IMR-90 (cell line): ENCODE results near the gene GLIS1. TPM values are rescaled to one million over a fixed set of nuclear protein-coding genes. Genes with fewer than 3 reads are reported as not detected.

ENCODE experiments used
- ATAC-seq: fragments of 200-7000 bp; cut with Tn5 transposase; 2 replicates; pipeline ENCODE4 v1.9.1; 2020; ENCODE audit warnings: low read depth, mild to moderate bottlenecking, moderate library complexity
- BruUV-seq: library from RNA; stranded (reverse); fragments of 400-500 nt; replicated peaks from 2 replicates; lab custom pipeline; 2021; lab: Mats Ljungman, UMichigan
- CTCF ChIA-PET: fragments of 300-600 bp; formaldehyde crosslinking; extraction: SDS; loops from one replicate; lab custom pipeline; 2021; ENCODE audit warnings: antibody characterized with exemption; lab: Yijun Ruan, JAX
- POLR2A ChIA-PET: fragments of 300-600 bp; sonication (Branson Sonifier 250); formaldehyde crosslinking; loops from one replicate; lab custom pipeline; 2022; ENCODE audit warnings: antibody characterized with exemption; ENCODE audit not compliant: unreplicated experiment; lab: Charles Lee
- DNase-seq: peaks from one replicate; pipeline ENCODE4 v3.0.0; 2013
- H2AFZ ChIP-seq: replicated peaks from 2 replicates; pipeline ENCODE3; 2013; ENCODE audit warnings: low read length, mild to moderate bottlenecking; ENCODE audit not compliant: poor library complexity
- H2AK5ac ChIP-seq: 2 replicates; pipeline ENCODE4 v1.6.1; 2013; ENCODE audit warnings: low read depth, low read length, inconsistent platforms
- H2AK9ac ChIP-seq: replicated peaks from 2 replicates; pipeline ENCODE3; 2013; ENCODE audit warnings: mild to moderate bottlenecking, low read depth, low read length, moderate library complexity; ENCODE audit not compliant: poor library complexity
- H2BK120ac ChIP-seq: 2 replicates; pipeline ENCODE4 v1.6.1; 2013; ENCODE audit warnings: low read depth, low read length, inconsistent platforms
- H2BK15ac ChIP-seq: 3 replicates; pipeline ENCODE4 v1.6.1; 2013; ENCODE audit warnings: low read depth, low read length, inconsistent platforms
- H2BK20ac ChIP-seq: 2 replicates; pipeline ENCODE4 v1.6.1; 2013; ENCODE audit warnings: low read depth, mild to moderate bottlenecking, inconsistent platforms, low read length, moderate library complexity
- H2BK5ac ChIP-seq: 2 replicates; pipeline ENCODE4 v1.6.1; 2013; ENCODE audit warnings: mild to moderate bottlenecking, low read depth, low read length, inconsistent platforms; ENCODE audit not compliant: poor library complexity, severe bottlenecking
- H3K14ac ChIP-seq: replicated peaks from 2 replicates; pipeline ENCODE4 v1.6.1; 2013; ENCODE audit warnings: low read depth, low read length, inconsistent platforms
- H3K18ac ChIP-seq: 2 replicates; pipeline ENCODE4 v1.6.1; 2013; ENCODE audit warnings: low read depth, low read length, control low read depth
- H3K23ac ChIP-seq: 2 replicates; pipeline ENCODE4 v1.6.1; 2013; ENCODE audit warnings: low read depth, low read length, inconsistent platforms
- H3K27ac ChIP-seq: 2 replicates; pipeline ENCODE4 v1.5.1; 2013; ENCODE audit warnings: mild to moderate bottlenecking, control low read depth, low read length; ENCODE audit not compliant: insufficient read depth
- H3K27me3 ChIP-seq: 2 replicates; pipeline ENCODE4 v1.6.1; 2013; ENCODE audit warnings: low read length; ENCODE audit not compliant: control insufficient read depth, insufficient read depth
- H3K36me3 ChIP-seq: 2 replicates; pipeline ENCODE4 v1.6.1; 2013; ENCODE audit warnings: low read length, mixed read lengths; ENCODE audit not compliant: control insufficient read depth, insufficient read depth
- H3K4ac ChIP-seq: 2 replicates; pipeline ENCODE4 v1.6.1; 2013; ENCODE audit warnings: low read depth, low read length, inconsistent platforms
- H3K4me1 ChIP-seq: 2 replicates; pipeline ENCODE4 v1.6.1; 2013; ENCODE audit warnings: low read length, mixed read lengths; ENCODE audit not compliant: control insufficient read depth, insufficient read depth
- H3K4me2 ChIP-seq: 2 replicates; pipeline ENCODE4 v1.6.1; 2013; ENCODE audit warnings: low read depth, mild to moderate bottlenecking, control low read depth, low read length, moderate library complexity
- H3K4me3 ChIP-seq: 2 replicates; pipeline ENCODE4 v1.5.1; 2013; ENCODE audit warnings: low read depth, mild to moderate bottlenecking, control low read depth, low read length, moderate library complexity; ENCODE audit not compliant: insufficient read depth
- H3K56ac ChIP-seq: 2 replicates; pipeline ENCODE4 v1.6.1; 2013; ENCODE audit warnings: low read length, inconsistent platforms; ENCODE audit not compliant: insufficient read depth; ENCODE audit errors: extremely low read depth
- H3K79me1 ChIP-seq, 2 experiments: 2 replicates each; pipeline ENCODE4 v1.6.1; 2013; ENCODE audit warnings: low read length in 2 of 2, inconsistent platforms in 1 of 2, low read depth in 1 of 2
- H3K9ac ChIP-seq: 2 replicates; pipeline ENCODE4 v1.6.1; 2013; ENCODE audit warnings: low read depth, low read length, control low read depth
- H3K9me1 ChIP-seq: 2 replicates; pipeline ENCODE4 v1.6.1; 2013; ENCODE audit warnings: low read length, inconsistent platforms; ENCODE audit not compliant: insufficient read depth
- H3K9me3 ChIP-seq: 2 replicates; pipeline ENCODE4 v1.6.1; 2013; ENCODE audit warnings: low read length; ENCODE audit not compliant: control insufficient read depth, insufficient read depth
- H4K20me1 ChIP-seq: 2 replicates; pipeline ENCODE4 v1.6.1; 2013; ENCODE audit warnings: low read length, inconsistent platforms; ENCODE audit not compliant: insufficient read depth
- H4K5ac ChIP-seq: 2 replicates; pipeline ENCODE4 v1.6.1; 2013; ENCODE audit warnings: mild to moderate bottlenecking, low read depth, low read length, control low read depth
- H4K8ac ChIP-seq, 2 experiments: 2 replicates each; pipeline ENCODE4 v1.6.1; 2013; ENCODE audit warnings: low read depth in 2 of 2, low read length in 2 of 2, control low read depth in 1 of 2, inconsistent platforms in 1 of 2
- H4K91ac ChIP-seq: 2 replicates; pipeline ENCODE4 v1.6.1; 2013; ENCODE audit warnings: low read depth, low read length, inconsistent platforms; ENCODE audit not compliant: insufficient read depth
- BHLHE40 ChIP-seq: fragments of 150-350 bp; IDR thresholded peaks from 2 replicates; pipeline ENCODE4 v1.6.1; 2016; ENCODE audit warnings: mild to moderate bottlenecking, low read depth, low read length
- CEBPB ChIP-seq: IDR thresholded peaks from 2 replicates; pipeline ENCODE4 v1.6.1; 2012; ENCODE audit warnings: low read depth, low read length, improper control_type of control experiment
- CHD1 ChIP-seq: IDR thresholded peaks from 2 replicates; pipeline ENCODE4 v1.6.1; 2012; ENCODE audit warnings: low read depth, low read length, improper control_type of control experiment
- FOS ChIP-seq: fragments of 150-350 bp; IDR thresholded peaks from 2 replicates; pipeline ENCODE4 v1.6.1; 2016; ENCODE audit warnings: low read depth, low read length
- MAFK ChIP-seq: IDR thresholded peaks from 2 replicates; pipeline ENCODE4 v1.6.1; 2012; ENCODE audit warnings: low read depth, low read length, improper control_type of control experiment
- MAZ ChIP-seq: IDR thresholded peaks from 2 replicates; pipeline ENCODE4 v1.6.1; 2012; ENCODE audit warnings: low read depth, mild to moderate bottlenecking, low read length, improper control_type of control experiment, moderate library complexity, borderline replicate concordance
- MXI1 ChIP-seq: IDR thresholded peaks from 2 replicates; pipeline ENCODE4 v1.6.1; 2012; ENCODE audit warnings: low read depth, mild to moderate bottlenecking, low read length, moderate library complexity, borderline replicate concordance
- NFE2L2 ChIP-seq: fragments of 150-350 bp; IDR thresholded peaks from 2 replicates; pipeline ENCODE4 v1.6.1; 2016; ENCODE audit warnings: low read depth, mild to moderate bottlenecking, low read length
- POLR2A ChIP-seq: IDR thresholded peaks from 2 replicates; pipeline ENCODE4 v1.6.1; 2012; ENCODE audit warnings: mild to moderate bottlenecking, low read depth, low read length
- RAD21 ChIP-seq: IDR thresholded peaks from 2 replicates; pipeline ENCODE4 v1.6.1; 2012; ENCODE audit warnings: low read length, improper control_type of control experiment
- RCOR1 ChIP-seq: IDR thresholded peaks from 2 replicates; pipeline ENCODE4 v1.6.1; 2012; ENCODE audit warnings: mild to moderate bottlenecking, low read length, improper control_type of control experiment; ENCODE audit not compliant: insufficient replicate concordance
- RFX5 ChIP-seq: IDR thresholded peaks from 2 replicates; pipeline ENCODE4 v1.8.0; 2012; ENCODE audit warnings: low read depth, mild to moderate bottlenecking, low read length, moderate library complexity
- SMC3 ChIP-seq: fragments of 150-350 bp; IDR thresholded peaks from 2 replicates; pipeline ENCODE4 v1.6.1; 2016; ENCODE audit warnings: low read depth, mild to moderate bottlenecking, antibody characterized with exemption, low read length, moderate library complexity
- WGBS, 2 experiments: methylation state at CpG; one replicate each; pipeline versions ENCODE4 v1.1.5 to v1.1.7; 2013; ENCODE audit warnings: missing lambda C conversion rate in 2 of 2; ENCODE audit not compliant: insufficient read length in 1 of 2; ENCODE audit errors: extremely low coverage in 2 of 2; 5-methylcytosine and 5-hydroxymethylcytosine counted together
- dilution Hi-C: fragments of 300-500 bp; cut with HindIII; formaldehyde crosslinking; loops from one replicate; pipeline ENCODE4 v1.14.3; 2018; ENCODE audit warnings: low sequenced_read_pairs; ENCODE audit not compliant: unreplicated experiment
- in situ Hi-C: fragments of 300-500 bp; cut with MboI; formaldehyde crosslinking; loops from 3 replicates; pipeline ENCODE4 v1.14.3; 2019; ENCODE audit warnings: low sequenced_read_pairs, inconsistent platforms, mixed read lengths
- intact Hi-C: fragments of 100-400 bp; cut with micrococcal nuclease; formaldehyde crosslinking; loops from 2 replicates; pipeline ENCODE4 v1.10.0; 2022
- polyA plus RNA-seq, 3 experiments: library from polyadenylated mRNA; depleted of rRNA; stranded (reverse); fragments of >200 nt; gene quantifications; 2 replicates each; pipeline ENCODE4 v1.2.3, GENCODE V29; 2012; ENCODE audit warnings: low replicate concordance in 1 of 3
- total RNA-seq: library from RNA; depleted of rRNA; stranded (reverse); fragments of >200 nt; gene quantifications from 2 replicates; pipeline ENCODE4 v1.2.3, GENCODE V29; 2012
- TF ChIP-seq, protein P1 (sequence below): fragments of 150-350 bp; IDR thresholded peaks from 2 replicates; pipeline ENCODE4 v1.6.1; 2016; ENCODE audit warnings: low read depth, mild to moderate bottlenecking, low read length, moderate library complexity, borderline replicate concordance
- TF ChIP-seq, protein P2 (sequence below): conservative IDR thresholded peaks from 2 replicates; pipeline ENCODE4 v1.5.1; 2012; ENCODE audit warnings: mild to moderate bottlenecking, low read depth, low read length, improper control_type of control experiment
- TF ChIP-seq, protein P3 (sequence below): fragments of 150-350 bp; IDR thresholded peaks from 2 replicates; pipeline ENCODE4 v1.6.1; 2017; ENCODE audit warnings: mild to moderate bottlenecking, antibody characterized with exemption, low read length, low read depth

Gene GLIS1
- total and polyA plus RNA-seq, 2 of the 4 experiments (the other 2 are of a cell fraction), result 0.18 to 2.3 TPM

DNA sequence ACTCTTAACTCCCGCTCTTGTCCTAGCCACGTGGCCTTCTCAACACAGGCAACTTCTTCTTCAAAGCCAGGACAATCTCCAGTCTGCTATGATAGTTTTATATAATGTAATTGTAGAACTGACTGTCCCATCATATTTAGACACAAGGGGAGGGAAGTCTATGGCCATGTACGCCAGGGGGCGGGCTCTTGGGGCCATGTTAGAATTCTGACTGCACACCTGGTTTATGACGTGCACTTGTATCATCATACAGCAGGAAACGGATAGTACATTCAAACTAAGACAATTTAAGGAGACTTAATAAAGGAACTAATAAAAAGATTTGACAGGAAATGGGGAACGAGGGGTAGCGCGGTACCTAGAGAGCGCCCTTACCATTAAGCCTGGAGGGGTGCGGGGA, 258.3 kb downstream of the GLIS1 start:
- in situ Hi-C loops (no loop called here), dilution Hi-C loops (no loop called here), intact Hi-C loops (no loop called here)
- H3K4me1 ChIP-seq, result peaks cover 4% of the 10 kb centered on the region; the same call in 1 of the 2 replicates
- H4K20me1 ChIP-seq, result no peaks in the 10 kb centered on the region
- no peak overlapping the region for H2BK20ac ChIP-seq
- H2BK120ac ChIP-seq, result no peak overlapping the region
- no peak overlapping the region for H3K4me3 ChIP-seq
- H3K9me3 ChIP-seq, result no peaks in the 10 kb centered on the region; the same call in 1 of the 2 replicates
- H3K4ac ChIP-seq, result no peak overlapping the region
- no peak overlapping the region for H3K27ac ChIP-seq
- H3K4me2 ChIP-seq, result no peak overlapping the region
- ATAC-seq (no peak), DNase-seq (no peak)
- no peaks in the 10 kb centered on the region for H3K36me3 ChIP-seq
- no peak overlapping the region for H2AK9ac ChIP-seq
- no peak overlapping the region for H3K9ac ChIP-seq
- no peak overlapping the region for H2BK5ac ChIP-seq
- POLR2A ChIA-PET, result no interaction called here
- H3K9me1 ChIP-seq, result no peaks in the 10 kb centered on the region; the same call in 1 of the 2 replicates
- H3K79me1 ChIP-seq, result no peaks in the 10 kb centered on the region
- H4K5ac ChIP-seq, result no peak overlapping the region
- H2AFZ ChIP-seq, result no peak overlapping the region
- H2AK5ac ChIP-seq, result no peak overlapping the region
- no peak overlapping the region for H3K14ac ChIP-seq
- no peak overlapping the region for H3K18ac ChIP-seq
- no peak overlapping the region for H3K56ac ChIP-seq
- H4K91ac ChIP-seq, result no peak overlapping the region
- peaks cover 57% of the 10 kb centered on the region for H3K27me3 ChIP-seq
- no peak for TF ChIP-seq NFE2L2
- no peak for TF ChIP-seq FOS
- TF ChIP-seq, protein P1, sequence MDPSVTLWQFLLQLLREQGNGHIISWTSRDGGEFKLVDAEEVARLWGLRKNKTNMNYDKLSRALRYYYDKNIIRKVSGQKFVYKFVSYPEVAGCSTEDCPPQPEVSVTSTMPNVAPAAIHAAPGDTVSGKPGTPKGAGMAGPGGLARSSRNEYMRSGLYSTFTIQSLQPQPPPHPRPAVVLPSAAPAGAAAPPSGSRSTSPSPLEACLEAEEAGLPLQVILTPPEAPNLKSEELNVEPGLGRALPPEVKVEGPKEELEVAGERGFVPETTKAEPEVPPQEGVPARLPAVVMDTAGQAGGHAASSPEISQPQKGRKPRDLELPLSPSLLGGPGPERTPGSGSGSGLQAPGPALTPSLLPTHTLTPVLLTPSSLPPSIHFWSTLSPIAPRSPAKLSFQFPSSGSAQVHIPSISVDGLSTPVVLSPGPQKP, result no peak
- no peak for TF ChIP-seq MAFK
- no peak for TF ChIP-seq CEBPB
- no peak for TF ChIP-seq CHD1
- no peak for TF ChIP-seq MAZ
- no peak for TF ChIP-seq BHLHE40
- TF ChIP-seq MXI1, result no peak
- no peak for TF ChIP-seq RFX5
- no peak for TF ChIP-seq RAD21
- no peak for TF ChIP-seq RCOR1
- no peak for TF ChIP-seq SMC3
- TF ChIP-seq, protein P2, sequence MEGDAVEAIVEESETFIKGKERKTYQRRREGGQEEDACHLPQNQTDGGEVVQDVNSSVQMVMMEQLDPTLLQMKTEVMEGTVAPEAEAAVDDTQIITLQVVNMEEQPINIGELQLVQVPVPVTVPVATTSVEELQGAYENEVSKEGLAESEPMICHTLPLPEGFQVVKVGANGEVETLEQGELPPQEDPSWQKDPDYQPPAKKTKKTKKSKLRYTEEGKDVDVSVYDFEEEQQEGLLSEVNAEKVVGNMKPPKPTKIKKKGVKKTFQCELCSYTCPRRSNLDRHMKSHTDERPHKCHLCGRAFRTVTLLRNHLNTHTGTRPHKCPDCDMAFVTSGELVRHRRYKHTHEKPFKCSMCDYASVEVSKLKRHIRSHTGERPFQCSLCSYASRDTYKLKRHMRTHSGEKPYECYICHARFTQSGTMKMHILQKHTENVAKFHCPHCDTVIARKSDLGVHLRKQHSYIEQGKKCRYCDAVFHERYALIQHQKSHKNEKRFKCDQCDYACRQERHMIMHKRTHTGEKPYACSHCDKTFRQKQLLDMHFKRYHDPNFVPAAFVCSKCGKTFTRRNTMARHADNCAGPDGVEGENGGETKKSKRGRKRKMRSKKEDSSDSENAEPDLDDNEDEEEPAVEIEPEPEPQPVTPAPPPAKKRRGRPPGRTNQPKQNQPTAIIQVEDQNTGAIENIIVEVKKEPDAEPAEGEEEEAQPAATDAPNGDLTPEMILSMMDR, result no peak
- no peak for TF ChIP-seq POLR2A
- TF ChIP-seq, protein P3, sequence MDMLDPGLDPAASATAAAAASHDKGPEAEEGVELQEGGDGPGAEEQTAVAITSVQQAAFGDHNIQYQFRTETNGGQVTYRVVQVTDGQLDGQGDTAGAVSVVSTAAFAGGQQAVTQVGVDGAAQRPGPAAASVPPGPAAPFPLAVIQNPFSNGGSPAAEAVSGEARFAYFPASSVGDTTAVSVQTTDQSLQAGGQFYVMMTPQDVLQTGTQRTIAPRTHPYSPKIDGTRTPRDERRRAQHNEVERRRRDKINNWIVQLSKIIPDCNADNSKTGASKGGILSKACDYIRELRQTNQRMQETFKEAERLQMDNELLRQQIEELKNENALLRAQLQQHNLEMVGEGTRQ, result no peak
- no TSS peak for BruUV-seq
- H2BK15ac ChIP-seq, result no peak overlapping the region
- CTCF ChIA-PET, result no interaction called here
- no peak overlapping the region for H4K8ac ChIP-seq
- H3K23ac ChIP-seq, result no peak overlapping the region
- 100% methylated on average over 3 of the region's 11 CpGs; no CpG with 5 or more reads in 1 of the 2 experiments for WGBS, 2 experiments
